Measurements from ENCODE around the gene DSCAM.

- TF ChIP-seq CTCF (IDR thresholded peaks at IDR 0.05) (no peak), POLR2A (IDR thresholded peaks at IDR 0.05) (no peak)
Observed at GRCh38 chr21:40337981-40338380, 509.0 kb downstream of the DSCAM start.
